ENCODE data around the gene RTL1.
A peak's percentile ranks its signal among the peaks of the same experiment; 100 is the strongest.

RTL1 gene

DNA sequence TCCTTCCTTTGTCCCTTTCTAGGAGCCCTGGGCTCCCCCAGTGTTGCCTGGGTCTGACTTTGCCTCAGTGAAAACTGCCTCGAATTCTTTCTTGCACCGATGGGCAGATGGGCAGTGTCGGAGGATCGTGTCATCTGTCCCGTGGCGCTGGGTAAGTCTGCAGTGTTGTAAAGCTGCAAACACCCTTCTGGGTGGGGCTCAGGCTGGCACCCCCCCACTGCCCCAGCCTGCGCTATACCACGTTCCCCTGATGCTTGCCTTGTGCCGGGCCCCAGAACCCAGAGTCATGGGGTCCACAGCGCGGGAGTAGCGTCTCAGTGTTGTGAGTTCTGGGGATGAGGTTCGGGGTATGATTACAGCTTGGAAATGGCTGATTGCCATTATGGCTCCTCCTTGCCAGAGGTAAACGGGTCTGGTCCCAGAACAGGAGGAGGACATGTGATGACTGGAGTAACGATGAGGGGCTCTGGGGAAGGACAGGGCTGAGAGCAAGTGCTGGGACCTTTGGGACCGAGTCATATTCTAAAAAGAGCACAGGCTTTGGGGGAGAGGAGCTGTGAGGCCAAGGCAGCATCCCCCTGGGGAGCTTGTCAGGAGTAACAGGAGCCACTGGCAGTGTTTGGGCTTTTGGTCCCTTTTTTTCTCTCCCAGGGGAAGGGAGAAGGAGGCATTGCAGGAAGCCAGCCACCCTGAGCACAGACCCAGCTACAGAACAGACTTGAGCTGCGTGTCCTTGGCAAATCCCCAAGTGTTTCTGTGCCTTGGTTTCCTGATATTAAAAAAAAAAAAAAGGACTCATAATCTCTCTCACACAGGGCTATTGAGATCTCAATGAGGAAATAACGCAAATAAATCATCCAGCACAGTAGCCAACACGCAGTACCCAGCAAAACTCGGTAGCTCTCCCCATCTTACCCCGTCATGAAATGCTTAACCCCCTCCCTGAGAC is 4.3 kb downstream of the RTL1 start:
- 0 out of 2 replicates have a peak overlapping the region, but pooled peaks have one; percentile 48 for H3K9ac ChIP-seq
- H3K4me2 ChIP-seq: peak overlapping the region; percentile 88
- peaks cover 42% of the 10 kb centered on the region for H3K4me1 ChIP-seq
- no peaks in the 10 kb centered on the region for H4K20me1 ChIP-seq
- no peak overlapping the region for H3K27ac ChIP-seq
- peak overlapping the region; percentile 11; the same call in 1 of the 2 replicates for H3K4me3 ChIP-seq
- no peaks in the 10 kb centered on the region for H3K36me3 ChIP-seq
- peaks cover 7% of the 10 kb centered on the region; the same call in 1 of the 2 replicates for H3K9me3 ChIP-seq
- TF ChIP-seq Cebpa-rat (IDR thresholded peaks at IDR 0.05): no peak
- H3K27me3 ChIP-seq: peaks cover 14% of the 10 kb centered on the region

GRCh38 chr14:100898465-100898864 is 5.1 kb downstream of the RTL1 start:
- peaks cover 9% of the 10 kb centered on the region for H3K27me3 ChIP-seq
- H3K4me2 ChIP-seq: peak overlapping the region; percentile 88; the same call in 1 of the 2 replicates

DNA sequence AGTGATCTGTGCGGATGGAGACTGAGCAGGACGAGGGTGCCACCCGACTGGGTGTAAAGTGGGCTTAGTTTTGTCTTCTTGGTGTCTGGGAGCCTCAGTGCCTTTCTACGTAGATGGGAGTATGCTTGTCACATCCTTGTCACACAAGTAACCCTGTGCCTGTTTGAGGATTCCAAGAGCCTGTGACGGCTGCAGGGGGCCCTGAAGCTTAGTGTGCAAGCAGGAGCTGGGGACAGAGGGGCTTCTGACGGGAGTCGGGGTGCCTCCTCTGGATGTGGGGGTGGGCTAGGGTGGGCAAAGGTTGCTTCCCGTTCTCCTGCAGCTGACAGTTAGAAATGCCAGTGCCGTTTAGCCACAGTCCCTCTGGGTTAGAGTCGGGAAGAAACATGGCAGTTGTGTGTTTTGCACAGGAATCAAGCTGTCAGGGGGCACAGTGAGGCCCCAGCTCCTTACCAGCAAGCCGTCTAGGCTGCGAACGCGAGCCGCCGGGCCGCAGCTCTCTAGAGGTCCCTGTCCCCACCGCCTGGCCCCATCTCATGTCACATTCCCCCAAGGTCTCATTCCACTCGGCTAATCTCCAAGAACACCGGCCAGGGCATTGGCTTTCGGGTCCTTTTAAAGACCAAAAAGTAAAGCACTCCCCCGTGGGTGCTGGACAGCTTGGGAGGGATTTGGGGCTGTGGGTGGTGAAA is 7.0 kb downstream of the RTL1 start:
- Histone ChIP-seq H3K4me1 (peaks cover 48% of the 10 kb centered on the region), H3K4me2 (peak overlapping the region; percentile 30), H3K27ac (0 out of 2 replicates have a peak overlapping the region, but pooled peaks have one; percentile 11), H3K36me3 (no peaks in the 10 kb centered on the region), H3K27me3 (peaks cover 9% of the 10 kb centered on the region; the same call in 1 of the 2 replicates), H3K4me3 (no peak overlapping the region), H3K9me3 (peaks cover 2% of the 10 kb centered on the region; the same call in 1 of the 2 replicates), H3K9ac (no peak overlapping the region), H4K20me1 (no peaks in the 10 kb centered on the region)
- TF ChIP-seq Cebpa-rat (IDR thresholded peaks at IDR 0.05): no peak

More at GRCh38 chr14:100898465-100898864, 5.1 kb downstream of the RTL1 start:
- H3K9ac ChIP-seq: no peak overlapping the region
- H3K36me3 ChIP-seq: no peaks in the 10 kb centered on the region
- H3K4me3 ChIP-seq: no peak overlapping the region
- H3K9me3 ChIP-seq: peaks cover 7% of the 10 kb centered on the region; the same call in 1 of the 2 replicates
- TF ChIP-seq Cebpa-rat (IDR thresholded peaks at IDR 0.05): no peak
- H3K27ac ChIP-seq: no peak overlapping the region
- peaks cover 45% of the 10 kb centered on the region for H3K4me1 ChIP-seq
- H4K20me1 ChIP-seq: no peaks in the 10 kb centered on the region

DNA sequence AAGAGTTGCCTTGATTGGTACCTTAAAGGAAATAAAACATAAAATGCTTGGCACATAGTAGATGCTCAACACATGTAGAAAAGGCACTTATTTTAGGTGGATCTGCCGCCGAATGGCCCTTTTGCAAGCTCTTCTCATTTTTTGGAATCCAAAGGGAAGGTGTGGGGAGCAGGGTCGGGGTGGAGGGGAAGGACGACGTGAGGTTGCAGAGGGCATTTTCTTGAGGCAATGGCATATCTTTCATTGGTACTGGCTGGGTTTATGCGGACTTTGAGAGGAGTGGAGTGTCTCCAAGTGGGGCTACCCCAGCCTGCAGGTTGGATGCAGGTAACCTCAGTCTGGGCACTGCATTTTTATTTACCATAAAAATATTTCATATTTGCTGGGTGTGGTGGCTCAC is 8.1 kb downstream of the RTL1 start:
- no peak overlapping the region for H3K4me3 ChIP-seq
- H3K27me3 ChIP-seq: peaks cover 7% of the 10 kb centered on the region; the same call in 1 of the 2 replicates
- no peaks in the 10 kb centered on the region for H3K36me3 ChIP-seq
- no peaks in the 10 kb centered on the region for H3K9me3 ChIP-seq
- H3K4me2 ChIP-seq: no peak overlapping the region
- no peaks in the 10 kb centered on the region for H4K20me1 ChIP-seq
- no peak for TF ChIP-seq Cebpa-rat (IDR thresholded peaks at IDR 0.05)
- no peak overlapping the region for H3K9ac ChIP-seq
- H3K27ac ChIP-seq: no peak overlapping the region
- peaks cover 40% of the 10 kb centered on the region for H3K4me1 ChIP-seq

GRCh38 chr14:100894416-100894815 is 9.1 kb downstream of the RTL1 start:
- no peak overlapping the region for H3K4me3 ChIP-seq
- TF ChIP-seq Cebpa-rat (IDR thresholded peaks at IDR 0.05): no peak

DNA sequence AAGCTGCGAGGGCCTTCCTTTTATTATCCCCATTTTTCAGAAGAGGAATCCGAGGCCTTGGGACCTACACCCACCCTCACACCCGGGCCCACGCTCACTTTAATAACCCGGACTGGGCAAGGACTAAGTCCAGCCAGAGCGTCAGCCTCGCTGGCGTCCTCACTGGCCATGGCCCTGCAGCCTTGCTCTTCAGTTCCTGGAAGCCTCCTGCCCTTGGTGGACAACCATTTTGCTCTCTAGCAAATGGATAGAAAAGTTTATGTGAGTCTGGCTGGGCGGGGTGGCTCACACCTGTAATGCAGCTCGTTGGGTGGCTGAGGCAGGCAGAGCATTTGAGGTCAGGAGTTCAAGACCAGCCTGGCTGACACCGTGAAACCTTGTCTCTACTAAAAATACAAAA is 9.8 kb downstream of the RTL1 start:
- H3K9me3 ChIP-seq: no peaks in the 10 kb centered on the region
- H3K27me3 ChIP-seq: peaks cover 6% of the 10 kb centered on the region; the same call in 1 of the 2 replicates
- no peak overlapping the region for H3K4me3 ChIP-seq
- no peak for TF ChIP-seq Cebpa-rat (IDR thresholded peaks at IDR 0.05)
- H3K36me3 ChIP-seq: no peaks in the 10 kb centered on the region
- H3K9ac ChIP-seq: no peak overlapping the region
- no peaks in the 10 kb centered on the region for H4K20me1 ChIP-seq
- H3K4me1 ChIP-seq: peaks cover 23% of the 10 kb centered on the region
- H3K4me2 ChIP-seq: peak overlapping the region; percentile 0; the same call in 1 of the 2 replicates
- H3K27ac ChIP-seq: no peak overlapping the region

More at GRCh38 chr14:100894416-100894815, 9.1 kb downstream of the RTL1 start:
- Histone ChIP-seq H4K20me1 (no peaks in the 10 kb centered on the region), H3K4me1 (peaks cover 30% of the 10 kb centered on the region), H3K27me3 (peaks cover 6% of the 10 kb centered on the region; the same call in 1 of the 2 replicates), H3K36me3 (no peaks in the 10 kb centered on the region), H3K9ac (no peak overlapping the region), H3K4me2 (no peak overlapping the region), H3K9me3 (no peaks in the 10 kb centered on the region), H3K27ac (no peak overlapping the region)

DNA sequence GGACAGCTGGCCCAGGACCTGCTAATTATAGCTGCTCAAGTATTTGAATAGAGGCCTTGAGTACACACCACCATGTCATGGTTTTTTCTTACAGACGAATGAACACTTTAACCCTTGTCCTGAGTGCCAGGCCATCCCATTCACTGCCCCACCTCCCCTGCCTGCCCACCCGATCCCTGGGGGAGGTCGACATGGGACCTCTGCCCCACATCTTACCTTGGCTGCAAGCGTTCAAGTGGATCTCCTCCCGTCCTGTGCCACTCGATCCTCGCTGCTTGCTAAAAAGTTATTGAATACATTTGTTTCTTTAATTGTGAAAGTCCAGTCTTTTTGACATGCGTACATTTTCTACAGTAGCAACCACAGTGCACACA is 10.3 kb downstream of the RTL1 start:
- TF ChIP-seq Cebpa-rat (IDR thresholded peaks at IDR 0.05): no peak
- H3K27ac ChIP-seq: no peak overlapping the region
- H3K4me3 ChIP-seq: no peak overlapping the region
- H3K9me3 ChIP-seq: no peaks in the 10 kb centered on the region
- no peaks in the 10 kb centered on the region for H4K20me1 ChIP-seq
- H3K4me2 ChIP-seq: peak overlapping the region; percentile 0; the same call in 1 of the 2 replicates
- H3K4me1 ChIP-seq: peaks cover 18% of the 10 kb centered on the region
- H3K36me3 ChIP-seq: no peaks in the 10 kb centered on the region
- peaks cover 6% of the 10 kb centered on the region; the same call in 1 of the 2 replicates for H3K27me3 ChIP-seq
- no peak overlapping the region for H3K9ac ChIP-seq

DNA sequence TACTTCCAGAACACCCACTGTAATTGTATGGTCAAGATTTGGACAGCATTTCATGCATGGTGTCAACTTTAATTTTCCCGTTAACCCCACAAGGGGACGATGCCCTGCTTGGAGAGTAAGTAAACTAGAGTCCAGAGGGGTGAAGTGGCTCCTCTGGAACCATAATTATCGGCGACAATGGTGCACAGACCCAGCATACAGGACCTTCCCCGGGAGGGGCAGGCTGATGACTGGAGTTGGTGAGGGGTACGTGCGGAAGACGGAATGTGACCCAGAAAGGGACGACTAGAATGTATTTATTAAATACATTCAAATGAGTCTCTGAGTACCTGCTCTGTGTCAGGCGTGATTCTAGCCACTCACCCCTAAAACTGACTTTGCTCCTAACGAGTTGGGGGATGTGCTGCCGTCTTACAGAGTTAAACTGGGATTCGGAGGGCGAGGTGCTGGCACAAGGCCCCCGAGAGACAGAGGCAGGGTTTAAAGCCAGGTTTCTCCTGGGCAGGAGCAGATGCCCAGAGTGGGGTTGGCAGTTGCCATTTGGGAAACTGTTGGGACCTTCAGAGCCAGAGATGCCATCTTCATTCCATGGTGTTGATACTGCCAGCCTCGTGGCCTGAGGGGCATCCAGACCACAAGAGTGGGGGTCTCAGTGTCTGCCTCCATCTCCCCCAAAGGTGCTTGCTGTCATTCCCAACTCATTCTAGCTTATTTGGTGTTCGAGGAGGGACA is 10.9 kb downstream of the RTL1 start:
- Histone ChIP-seq H3K4me1 (peaks cover 15% of the 10 kb centered on the region), H4K20me1 (no peaks in the 10 kb centered on the region), H3K27ac (no peak overlapping the region), H3K36me3 (no peaks in the 10 kb centered on the region), H3K4me3 (no peak overlapping the region), H3K27me3 (peaks cover 6% of the 10 kb centered on the region; the same call in 1 of the 2 replicates), H3K9ac (no peak overlapping the region), H3K4me2 (no peak overlapping the region), H3K9me3 (no peaks in the 10 kb centered on the region)
- no peak for TF ChIP-seq Cebpa-rat (IDR thresholded peaks at IDR 0.05)
